GM06990 (cell line): Measurements from ENCODE around the gene ACRBP.

ENCODE experiments used
- DNase-seq: peaks from one replicate; pipeline ENCODE4 v3.0.0-alpha.2; 2011; ENCODE audit not compliant: insufficient read length; ENCODE audit errors: extremely low read depth
- H3K27me3 ChIP-seq: replicated peaks from 2 replicates; pipeline ENCODE4 v1.6.0; 2011; ENCODE audit warnings: low read length; ENCODE audit not compliant: control insufficient read depth, insufficient read depth
- H3K36me3 ChIP-seq: 2 replicates; pipeline ENCODE4 v1.5.1; 2011; ENCODE audit warnings: low read length; ENCODE audit not compliant: control insufficient read depth, insufficient read depth
- H3K4me3 ChIP-seq: replicated peaks from 2 replicates; pipeline ENCODE4 v1.5.1; 2011; ENCODE audit warnings: low read depth, mild to moderate bottlenecking, control low read depth, low read length
- CTCF ChIP-seq: IDR thresholded peaks from 2 replicates; pipeline ENCODE4 v1.5.1; 2011; ENCODE audit warnings: low read length, control low read depth, mild to moderate bottlenecking, inconsistent platforms; ENCODE audit not compliant: insufficient read depth, poor library complexity, severe bottlenecking

ACRBP gene

GRCh38 chr12:6608592-6609281 is 38.5 kb downstream of the ACRBP start:
- no peak for TF ChIP-seq CTCF
- peak; percentile 43 for DNase-seq
- no peaks in the 10 kb centered on the region for H3K27me3 ChIP-seq
- no peak overlapping the region for H3K4me3 ChIP-seq
- H3K36me3 ChIP-seq, result peaks cover 2% of the 10 kb centered on the region; the same call in 1 of the 2 replicates

- no peak for TF ChIP-seq CTCF
- no peak overlapping the region for H3K4me3 ChIP-seq
- H3K36me3 ChIP-seq, result peaks cover 4% of the 10 kb centered on the region
- peak; percentile 26 for DNase-seq
- H3K27me3 ChIP-seq, result no peaks in the 10 kb centered on the region
Measured at GRCh38 chr12:6607751-6608591, 39.3 kb downstream of the ACRBP start.

- Histone ChIP-seq H3K4me3 (peak overlapping the region; percentile 98), H3K27me3 (no peaks in the 10 kb centered on the region), H3K36me3 (peaks cover 13% of the 10 kb centered on the region)
- no peak for TF ChIP-seq CTCF
- DNase-seq, result peak; percentile 62
Measured at GRCh38 chr12:6606331-6607131, 40.7 kb downstream of the ACRBP start.

- no peak for DNase-seq
- no peak for TF ChIP-seq CTCF
- peaks cover 18% of the 10 kb centered on the region for H3K36me3 ChIP-seq
- no peaks in the 10 kb centered on the region for H3K27me3 ChIP-seq
- H3K4me3 ChIP-seq, result peak overlapping the region; percentile 98
Measured at GRCh38 chr12:6605421-6606330, 41.6 kb downstream of the ACRBP start.
